H1 (cell line): ENCODE data around the gene FAM107A.

Source experiments
- CEBPB ChIP-seq: IDR thresholded peaks from 2 replicates; pipeline ENCODE4 v1.6.1; 2012; ENCODE audit warnings: low read depth, low read length
- CTCF ChIP-seq, 3 experiments: IDR thresholded peaks; 1 replicate in 2 of 3; 2 replicates in 1 of 3; pipeline versions ENCODE4 v1.5.1 to v1.6.1; 2011; ENCODE audit warnings: low read length in 3 of 3, mild to moderate bottlenecking in 3 of 3, inconsistent platforms in 2 of 3, low read depth in 1 of 3, moderate library complexity in 1 of 3; ENCODE audit not compliant: insufficient read depth in 1 of 3; ENCODE audit errors: control extremely low read depth in 1 of 3
- EP300 ChIP-seq, 2 experiments: IDR thresholded peaks; 1 replicate in 1 of 2; 2 replicates in 1 of 2; pipeline ENCODE4 v1.6.1; 2011 to 2012; ENCODE audit warnings: low read depth in 2 of 2, low read length in 2 of 2, mild to moderate bottlenecking in 2 of 2, borderline replicate concordance in 1 of 2, inconsistent platforms in 1 of 2, moderate library complexity in 1 of 2
- EZH2 ChIP-seq: fragments of 200-600 bp; sonication (generic); IDR thresholded peaks from 2 replicates; pipeline ENCODE4 v1.7.1; 2012; ENCODE audit warnings: low read depth, mild to moderate bottlenecking, moderate library complexity, low read length, inconsistent platforms; ENCODE audit not compliant: severe bottlenecking
- FOSL1 ChIP-seq: IDR thresholded peaks from 2 replicates; pipeline ENCODE4 v1.6.1; 2011; ENCODE audit warnings: mild to moderate bottlenecking, low read depth, low read length, moderate library complexity; ENCODE audit not compliant: insufficient read depth
- GABPA ChIP-seq: IDR thresholded peaks from 2 replicates; pipeline ENCODE4 v1.6.1; 2011; ENCODE audit warnings: mild to moderate bottlenecking, low read length, moderate library complexity, borderline replicate concordance; ENCODE audit not compliant: insufficient read depth
- POLR2A ChIP-seq, 2 experiments: IDR thresholded peaks; 1 replicate in 1 of 2; 2 replicates in 1 of 2; pipeline ENCODE4 v1.6.1; 2011; ENCODE audit warnings: low read depth in 2 of 2, low read length in 2 of 2, mild to moderate bottlenecking in 2 of 2; ENCODE audit errors: control extremely low read depth in 1 of 2
- POLR2AphosphoS5 ChIP-seq: IDR thresholded peaks from 2 replicates; pipeline ENCODE4 v1.6.1; 2011; ENCODE audit warnings: low read depth, low read length

GRCh38 chr3:58526515-58526957 lies 50.7 kb downstream of the FAM107A start:
- TF ChIP-seq EZH2 (no peak), CTCF (IDR thresholded peaks at IDR 0.05; ENCODE audit: control extremely low read depth in 1 of 3, insufficient read depth in 1 of 3, low read depth in 1 of 3, low read length in 3 of 3) (no peak), EP300 (IDR thresholded peaks at IDR 0.05; ENCODE audit: borderline replicate concordance in 1 of 2, low read depth in 2 of 2, low read length in 2 of 2) (peak in 1 of 2 experiments; percentile 13; a peak in 1 of 3 replicates), FOSL1 (no peak), POLR2AphosphoS5 (no peak), POLR2A (IDR thresholded peaks at IDR 0.05; ENCODE audit: control extremely low read depth in 1 of 2, low read depth in 2 of 2, low read length in 2 of 2) (no peak), CEBPB (peak; percentile 73), GABPA (no peak)
